Thymus (tissue), 11 donors: ENCODE results near the gene DLG5. TPM values are rescaled to one million over a fixed set of nuclear protein-coding genes. Genes with fewer than 3 reads are reported as not detected.

Source experiments
- DNase-seq, 9 donors: peaks; one replicate each; pipeline ENCODE4 v3.0.0-alpha.2; 2013; ENCODE audit warnings: low spot score in 9 of 9, low read depth in 6 of 9, missing footprints in 1 of 9
- H3K27ac ChIP-seq, 2 donors: one replicate each; pipeline ENCODE4 v1.5.1; 2013; ENCODE audit warnings: control low read depth in 1 of 2, low read depth in 1 of 2, low read length in 1 of 2, mild to moderate bottlenecking in 1 of 2, moderate library complexity in 1 of 2
- H3K27me3 ChIP-seq, 2 donors: one replicate each; pipeline ENCODE4 v1.5.1; 2013; ENCODE audit warnings: low read length in 1 of 2; ENCODE audit not compliant: control insufficient read depth in 2 of 2, insufficient read depth in 1 of 2
- H3K36me3 ChIP-seq, 2 donors: one replicate each; pipeline ENCODE4 v1.5.1; 2013; ENCODE audit warnings: low read length in 1 of 2, mild to moderate bottlenecking in 1 of 2, moderate library complexity in 1 of 2; ENCODE audit not compliant: control insufficient read depth in 2 of 2, insufficient read depth in 2 of 2
- H3K4me1 ChIP-seq, 2 donors: one replicate each; pipeline ENCODE4 v1.5.1; 2013; ENCODE audit warnings: low read length in 2 of 2; ENCODE audit not compliant: control insufficient read depth in 2 of 2, insufficient read depth in 2 of 2
- H3K4me3 ChIP-seq, 2 donors: one replicate each; pipeline ENCODE4 v1.5.1; 2013; ENCODE audit warnings: low read length in 2 of 2, control low read depth in 1 of 2, mild to moderate bottlenecking in 1 of 2
- H3K9me3 ChIP-seq, 2 donors: one replicate each; pipeline ENCODE4 v1.5.1; 2013; ENCODE audit warnings: low read length in 1 of 2, mild to moderate bottlenecking in 1 of 2; ENCODE audit not compliant: control insufficient read depth in 2 of 2, insufficient read depth in 1 of 2
- WGBS: extraction: QIAGEN DNeasy Blood & Tissue Kit; methylation state at CpG from one replicate; pipeline ENCODE4 v1.1.7; 2013; 5-methylcytosine and 5-hydroxymethylcytosine counted together
- polyA plus RNA-seq: library from polyadenylated mRNA; stranded (reverse); fragments of 200-250 nt; gene quantifications from one replicate; pipeline ENCODE4 v1.2.3, GENCODE V29; 2013
- total RNA-seq: library from RNA; stranded (reverse); fragments of 120-200 nt; gene quantifications from one replicate; pipeline ENCODE4 v1.2.4, GENCODE V29; 2013
- donor health status: healthy.

DLG5 gene
- total and polyA plus RNA-seq, 2 donors: 6.6 to 25.8 TPM

DNA sequence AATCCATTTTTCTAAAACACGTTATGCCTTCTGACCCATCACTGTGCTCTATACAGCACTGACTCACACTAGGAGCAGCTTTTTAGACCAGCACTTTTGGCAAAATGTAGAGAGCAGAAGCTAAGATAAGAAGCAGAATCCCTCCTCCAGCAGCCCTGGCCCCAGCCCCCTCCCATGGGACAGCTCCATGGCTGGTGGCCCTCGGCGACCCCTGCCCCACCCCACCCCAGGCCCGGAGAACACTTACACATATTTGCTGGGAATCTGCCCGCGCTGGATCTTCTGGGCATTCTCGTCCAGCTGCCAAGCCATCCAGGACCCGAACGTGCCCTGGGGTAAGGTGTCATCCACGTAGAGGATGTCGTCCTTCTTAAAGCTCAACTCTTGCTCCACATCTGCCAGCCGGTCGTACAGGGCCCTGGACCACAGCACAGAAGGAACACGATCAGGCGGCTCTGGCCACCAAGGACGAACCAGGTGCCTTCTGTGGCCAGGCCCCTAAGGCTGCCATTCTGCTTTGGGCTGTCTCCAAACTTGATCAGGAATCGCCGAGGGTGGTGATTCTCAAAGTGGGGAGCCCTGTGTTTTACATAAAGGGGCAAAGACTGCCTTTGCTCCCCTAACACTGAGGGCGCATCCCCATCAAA, 119.9 kb downstream of the DLG5 start:
- H3K9me3 ChIP-seq: no peaks in the 10 kb centered on the region
- 94% methylated on average over 19 of the region's 19 CpGs for WGBS
- no peak for DNase-seq

DNA sequence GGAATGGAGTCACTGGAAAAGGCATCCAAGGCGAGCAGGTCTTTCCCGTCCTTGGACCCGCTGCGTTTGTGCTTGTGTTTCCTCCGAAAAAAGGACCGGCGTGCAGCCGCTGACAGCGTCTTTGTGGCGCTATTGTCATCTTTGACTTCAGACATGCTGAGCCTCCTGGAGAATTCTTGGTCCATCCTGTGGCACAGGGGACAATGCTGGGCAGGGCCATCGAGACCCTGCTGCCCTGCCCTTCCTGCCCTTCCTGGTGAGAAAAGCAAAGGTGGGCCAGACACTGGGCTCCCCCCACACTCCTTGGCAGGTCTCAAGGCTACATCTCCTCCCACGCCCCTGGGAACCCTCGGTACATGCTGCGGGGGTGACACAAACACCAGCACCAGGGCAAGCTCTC, 120.9 kb downstream of the DLG5 start:
- Histone ChIP-seq H3K9me3 (no peaks in the 10 kb centered on the region), H3K4me1 (peaks cover 0 to 8% of the 10 kb centered on the region in 2 donors), H3K36me3 (no peaks in the 10 kb centered on the region), H3K27me3 (no peaks in the 10 kb centered on the region), H3K4me3 (no peak overlapping the region), H3K27ac (no peak overlapping the region)
- WGBS: 96% methylated on average over 14 of the region's 14 CpGs
- no peak for DNase-seq

More for the DNA sequence above, 119.9 kb downstream of the DLG5 start:
- no peaks in the 10 kb centered on the region for H3K36me3 ChIP-seq
- no peak overlapping the region for H3K27ac ChIP-seq
- no peaks in the 10 kb centered on the region for H3K27me3 ChIP-seq
- no peak overlapping the region for H3K4me3 ChIP-seq
- H3K4me1 ChIP-seq: peaks cover 0 to 4% of the 10 kb centered on the region in 2 donors

- Histone ChIP-seq H3K27ac (no peak overlapping the region), H3K4me3 (no peak overlapping the region), H3K27me3 (no peaks in the 10 kb centered on the region), H3K4me1 (peaks cover 0 to 8% of the 10 kb centered on the region in 2 donors), H3K9me3 (no peaks in the 10 kb centered on the region), H3K36me3 (no peaks in the 10 kb centered on the region)
- WGBS: 93% methylated on average over 3 of the region's 3 CpGs
- DNase-seq: no peak
Measured at GRCh38 chr10:77804371-77804770, 122.2 kb downstream of the DLG5 start.

- no peaks in the 10 kb centered on the region for H3K36me3 ChIP-seq
- DNase-seq: peak in 3 of 9 donors; percentile 21 to 54 (median 27)
- no peak overlapping the region for H3K4me3 ChIP-seq
- H3K27ac ChIP-seq: no peak overlapping the region
- peaks cover 0 to 8% of the 10 kb centered on the region in 2 donors for H3K4me1 ChIP-seq
- no peaks in the 10 kb centered on the region for H3K9me3 ChIP-seq
- no peaks in the 10 kb centered on the region for H3K27me3 ChIP-seq
- WGBS: 65% methylated on average over 14 of the region's 14 CpGs
Measured at GRCh38 chr10:77801474-77802161, 124.9 kb downstream of the DLG5 start.

- Histone ChIP-seq H3K9me3 (no peaks in the 10 kb centered on the region), H3K27ac (no peak overlapping the region), H3K4me1 (peaks cover 0 to 8% of the 10 kb centered on the region in 2 donors), H3K4me3 (no peak overlapping the region), H3K27me3 (no peaks in the 10 kb centered on the region), H3K36me3 (peaks cover 0 to 1% of the 10 kb centered on the region in 2 donors)
- no peak for DNase-seq
- WGBS: 95% methylated on average over 5 of the region's 5 CpGs
Measured at GRCh38 chr10:77800738-77801266, 125.8 kb downstream of the DLG5 start.

DNA sequence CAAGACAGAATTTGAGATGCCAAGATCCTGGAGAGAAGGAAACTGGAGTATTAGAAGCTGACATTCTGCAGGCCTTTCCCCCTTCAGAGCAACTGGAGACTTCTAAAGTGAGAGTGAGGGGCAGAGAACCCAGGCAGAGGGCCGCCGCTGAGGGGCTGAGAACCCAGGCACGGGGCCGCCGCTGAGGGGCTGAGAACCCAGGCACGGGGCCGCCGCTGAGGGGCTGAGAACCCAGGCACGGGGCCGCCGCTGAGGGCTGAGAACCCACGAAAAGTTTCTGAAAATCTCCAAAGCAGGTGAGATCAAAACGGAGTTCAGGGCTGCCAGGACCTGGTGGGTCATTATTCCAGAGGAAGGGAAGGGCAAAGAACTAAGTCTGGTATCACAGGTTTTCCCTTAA, 126.2 kb downstream of the DLG5 start:
- H3K27ac ChIP-seq: no peak overlapping the region
- no peaks in the 10 kb centered on the region for H3K27me3 ChIP-seq
- no peak overlapping the region for H3K4me3 ChIP-seq
- WGBS: 96% methylated on average over 13 of the region's 13 CpGs
- DNase-seq: no peak
- peaks cover 0 to 8% of the 10 kb centered on the region in 2 donors for H3K4me1 ChIP-seq
- peaks cover 0 to 3% of the 10 kb centered on the region in 2 donors for H3K36me3 ChIP-seq
- no peaks in the 10 kb centered on the region for H3K9me3 ChIP-seq

- Histone ChIP-seq H3K4me3 (no peak overlapping the region), H3K27me3 (no peaks in the 10 kb centered on the region), H3K4me1 (peaks cover 0 to 8% of the 10 kb centered on the region in 2 donors), H3K27ac (no peak overlapping the region), H3K9me3 (no peaks in the 10 kb centered on the region), H3K36me3 (peaks cover 0 to 3% of the 10 kb centered on the region in 2 donors)
- no peak for DNase-seq
- 89% methylated on average over 5 of the region's 5 CpGs for WGBS
Measured at GRCh38 chr10:77799352-77799751, 127.2 kb downstream of the DLG5 start.

DNA sequence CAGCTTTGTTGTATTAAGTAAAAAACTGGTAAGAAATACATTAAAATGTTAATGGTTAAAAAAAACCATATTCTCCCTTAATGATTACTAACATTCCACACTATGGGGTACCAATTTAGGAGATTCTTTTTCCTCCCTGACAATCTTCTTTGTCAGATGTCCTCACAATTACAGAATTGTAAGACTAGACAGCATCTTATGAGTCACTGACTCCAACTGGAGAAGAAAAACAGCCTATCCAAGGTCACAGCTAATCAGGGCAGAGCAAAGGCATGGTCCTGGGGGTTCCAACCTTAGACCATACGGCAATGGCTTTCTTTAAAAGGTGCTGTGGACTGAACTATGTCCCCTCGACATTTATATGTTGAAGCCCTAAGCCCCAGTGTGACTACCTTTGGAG, 127.6 kb downstream of the DLG5 start:
- no peak overlapping the region for H3K27ac ChIP-seq
- no peaks in the 10 kb centered on the region for H3K9me3 ChIP-seq
- peaks cover 0 to 11% of the 10 kb centered on the region in 2 donors for H3K4me1 ChIP-seq
- no peak for DNase-seq
- WGBS: 89% methylated on average over 2 of the region's 2 CpGs
- H3K36me3 ChIP-seq: peaks cover 0 to 3% of the 10 kb centered on the region in 2 donors
- H3K4me3 ChIP-seq: no peak overlapping the region
- no peaks in the 10 kb centered on the region for H3K27me3 ChIP-seq

DNA sequence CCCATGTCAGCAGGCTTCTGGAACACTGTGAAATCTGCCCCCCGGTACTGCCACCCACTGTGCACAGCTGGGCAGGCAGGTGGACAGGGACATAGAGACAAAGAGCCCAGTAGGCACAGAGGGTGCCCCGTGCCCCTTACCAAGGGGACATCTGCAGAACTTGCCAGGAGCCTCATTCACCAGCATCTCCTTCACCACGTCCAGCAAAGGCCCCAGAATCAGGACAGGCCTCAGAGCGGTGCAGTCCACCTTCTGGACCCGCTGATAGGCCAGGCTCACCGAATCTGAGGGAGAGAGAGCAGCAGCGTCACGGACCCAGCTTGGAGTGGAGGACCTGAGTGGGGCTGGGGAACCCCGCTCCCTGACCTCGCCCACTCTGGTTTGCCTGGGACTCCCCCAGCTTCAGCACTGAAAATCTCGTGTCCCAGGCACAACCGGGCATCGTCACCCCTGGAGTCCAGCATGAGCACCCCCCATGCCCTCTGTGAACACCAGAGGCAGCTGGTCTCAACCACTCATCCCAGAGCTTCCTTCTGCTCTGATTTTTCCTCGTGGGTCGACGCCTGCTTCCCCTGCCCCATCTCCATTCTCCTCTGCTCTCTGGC, 130.1 kb downstream of the DLG5 start:
- Histone ChIP-seq H3K27ac (no peak overlapping the region), H3K27me3 (no peaks in the 10 kb centered on the region), H3K4me1 (peaks cover 0 to 17% of the 10 kb centered on the region in 2 donors), H3K4me3 (no peak overlapping the region), H3K36me3 (peaks cover 0 to 3% of the 10 kb centered on the region in 2 donors), H3K9me3 (no peaks in the 10 kb centered on the region)
- no peak for DNase-seq
- 98% methylated on average over 16 of the region's 16 CpGs for WGBS
